DMS53 treated with DMSO at 0.1 percent for 48 hours (cell line): ENCODE results near the gene NRN1L.
A peak's percentile ranks its signal among the peaks of the same experiment; 100 is the strongest.
"Not testable (repeated sequence)": the region's sequence is repeated elsewhere in the genome, so short reads cannot be mapped to it uniquely, and the experiment has no call there.

Experiments used
- DNase-seq: peaks from one replicate; lab custom pipeline; 2025; ENCODE audit not compliant: unreplicated experiment; lab: John Stamatoyannopoulos, UW

Gene NRN1L

DNA sequence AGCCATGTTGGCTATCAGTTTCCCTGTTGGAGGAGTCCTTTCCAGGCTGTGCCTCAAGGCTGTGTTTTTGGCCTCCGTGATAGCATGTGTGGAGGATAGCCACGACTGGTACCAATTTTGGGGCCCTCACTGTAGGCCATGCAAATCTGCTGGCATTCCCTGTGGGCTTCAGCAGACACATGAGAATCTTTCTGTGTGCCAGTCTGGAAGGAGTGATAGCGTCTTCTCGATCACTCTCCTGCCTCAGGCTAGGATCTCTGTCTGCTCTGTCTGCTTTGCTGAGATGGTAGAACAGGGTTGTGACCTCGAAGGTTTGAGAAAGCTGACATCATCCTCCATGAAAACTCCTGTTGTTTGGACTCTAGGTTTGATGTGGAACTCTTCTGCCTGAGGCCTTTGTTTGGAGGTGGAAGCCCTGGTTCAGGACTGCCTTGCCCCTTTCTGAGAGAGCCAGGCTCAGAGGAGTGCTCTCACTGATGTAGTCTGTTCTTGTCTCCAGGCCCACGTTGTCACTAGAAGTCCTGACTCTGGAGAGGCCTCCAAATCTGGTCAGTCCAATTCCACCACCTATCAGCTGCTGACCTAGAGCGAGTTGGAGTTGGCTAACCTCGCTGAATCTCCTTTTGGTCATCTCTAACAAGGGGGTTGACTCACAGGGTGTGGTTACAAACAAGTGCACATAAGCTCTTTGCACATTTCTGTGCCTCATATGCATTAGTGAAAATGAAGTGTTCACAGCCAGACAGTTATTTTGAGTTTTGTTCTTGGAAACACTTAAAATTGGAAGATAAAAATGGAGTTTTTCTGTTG, 23.9 kb upstream of the NRN1L start:
- DNase-seq, result no peak

DNA sequence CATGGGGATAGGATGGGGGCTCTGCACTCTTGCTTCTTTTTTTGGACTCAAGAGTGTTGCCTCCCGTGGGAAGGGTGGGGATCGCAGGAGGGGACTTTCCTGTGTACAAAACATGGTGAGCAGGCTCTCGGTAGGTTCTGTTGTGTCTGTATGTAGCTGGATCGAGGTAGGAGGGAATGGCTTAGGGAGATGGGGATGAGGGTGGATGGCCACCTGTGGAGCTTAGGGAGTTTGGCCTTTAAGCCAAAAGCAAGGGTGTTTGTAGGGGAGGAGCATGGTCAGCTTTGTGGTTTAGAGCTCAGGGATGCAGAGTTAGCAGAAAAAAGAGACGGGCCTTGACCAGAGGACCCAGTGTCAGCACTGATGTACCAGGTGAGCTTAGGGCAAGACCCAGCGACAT, 22.8 kb upstream of the NRN1L start:
- DNase-seq, result no peak

DNA sequence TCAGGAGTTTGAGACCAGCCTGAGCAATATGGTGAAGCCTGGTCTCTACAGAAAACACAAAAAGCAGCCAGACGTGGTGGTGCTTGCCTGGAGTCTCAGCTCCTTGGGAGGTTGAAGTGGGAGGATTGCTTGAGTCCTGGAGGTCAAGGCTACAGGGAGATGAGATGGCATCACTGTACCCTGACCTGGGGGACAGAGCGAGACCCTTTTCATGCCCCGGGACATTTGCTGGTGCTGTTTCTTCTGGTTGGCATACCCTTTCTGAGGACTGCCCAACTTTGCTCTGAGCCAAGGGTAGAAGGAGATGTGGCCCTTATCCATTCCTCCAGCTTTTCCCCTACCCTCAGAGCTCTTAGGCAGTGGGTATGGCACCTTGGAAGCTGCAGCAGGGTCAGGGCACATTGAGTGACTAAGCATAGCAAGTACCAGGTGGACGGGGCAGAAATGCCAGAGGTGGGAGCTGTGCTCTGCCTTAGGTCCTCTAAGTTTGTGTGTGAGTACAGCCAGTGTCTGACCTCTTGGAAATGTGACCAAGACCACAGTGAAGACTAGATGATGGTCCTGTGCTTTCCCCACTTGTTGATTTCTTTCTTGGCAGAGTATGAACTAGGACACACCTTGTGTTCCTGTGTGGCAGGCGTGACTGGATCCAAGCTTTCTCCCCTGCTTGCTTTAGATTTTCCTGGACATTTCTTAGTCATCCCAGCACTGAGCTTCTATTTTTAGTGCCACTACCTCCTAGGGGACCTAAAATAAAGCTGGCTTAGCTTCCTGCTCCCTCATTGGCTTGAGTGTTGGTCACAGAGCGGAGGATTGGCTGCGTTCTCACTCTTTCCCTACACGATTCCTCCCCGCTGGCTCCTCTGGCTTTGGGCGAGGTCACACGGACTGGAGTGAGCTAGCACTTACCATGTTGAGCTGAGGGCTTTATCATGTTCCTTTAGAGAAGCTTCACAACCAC, 21.8 kb upstream of the NRN1L start:
- DNase-seq, result no peak

DNA sequence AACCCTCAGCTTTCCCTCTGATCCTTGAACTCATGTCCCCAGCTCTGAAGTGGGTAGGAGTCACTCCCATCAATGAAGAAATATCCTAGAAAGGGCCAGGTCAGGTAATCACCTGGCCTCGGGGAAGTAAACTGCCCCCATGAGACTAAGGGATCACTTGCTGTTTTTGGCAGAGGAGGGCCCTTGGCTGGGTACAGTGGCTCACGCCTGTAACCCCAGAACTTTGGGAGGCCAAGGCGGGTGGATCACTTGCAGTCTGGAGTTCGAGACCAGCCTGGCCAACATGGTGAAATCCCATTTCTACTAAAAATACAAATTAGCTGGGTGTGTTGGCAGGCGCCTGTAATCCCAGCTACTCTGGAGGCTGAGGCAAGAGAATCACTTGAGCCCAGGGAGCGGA, 20.6 kb upstream of the NRN1L start:
- not testable (repeated sequence) for DNase-seq

DNA sequence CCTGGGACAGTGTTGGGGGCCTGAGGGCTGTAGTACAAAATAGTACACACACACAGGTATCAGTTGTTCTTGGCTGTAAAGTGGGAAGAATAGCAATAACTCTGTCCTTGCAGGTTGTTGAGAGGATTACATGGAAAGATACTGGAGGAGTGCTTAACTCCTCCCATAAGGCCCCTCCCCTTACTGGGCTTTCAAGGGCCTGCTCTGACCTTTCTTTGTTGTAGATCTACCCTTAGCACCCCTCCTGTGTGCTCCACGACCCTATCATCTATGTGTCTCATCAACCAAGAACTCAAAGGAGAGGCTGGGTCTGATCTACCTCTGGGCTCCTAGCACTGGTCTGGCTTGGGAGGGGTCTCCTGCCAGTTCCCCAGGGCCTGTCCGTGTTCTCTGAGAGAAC, 20.1 kb upstream of the NRN1L start:
- no peak for DNase-seq

DNA sequence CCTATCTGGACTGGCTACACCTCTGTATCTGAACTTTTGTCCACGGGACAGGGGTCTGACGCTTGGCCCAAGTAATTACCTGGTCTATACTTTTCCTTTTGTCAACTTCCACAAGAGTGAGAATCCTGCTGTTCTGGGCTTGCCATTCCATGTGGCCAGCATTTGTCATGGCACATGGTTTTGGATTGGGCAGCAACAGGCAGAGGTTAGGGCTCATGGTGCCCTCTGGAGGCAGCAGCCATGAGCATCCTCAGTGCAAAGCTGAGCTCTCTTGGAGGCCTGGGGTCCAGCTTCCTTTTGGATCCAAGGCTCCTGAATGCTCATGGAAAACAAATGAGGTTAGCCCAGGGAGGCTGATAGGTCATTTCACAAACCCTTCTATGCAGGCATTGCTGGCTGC, 19.4 kb upstream of the NRN1L start:
- DNase-seq, result peak; percentile 8

DNA sequence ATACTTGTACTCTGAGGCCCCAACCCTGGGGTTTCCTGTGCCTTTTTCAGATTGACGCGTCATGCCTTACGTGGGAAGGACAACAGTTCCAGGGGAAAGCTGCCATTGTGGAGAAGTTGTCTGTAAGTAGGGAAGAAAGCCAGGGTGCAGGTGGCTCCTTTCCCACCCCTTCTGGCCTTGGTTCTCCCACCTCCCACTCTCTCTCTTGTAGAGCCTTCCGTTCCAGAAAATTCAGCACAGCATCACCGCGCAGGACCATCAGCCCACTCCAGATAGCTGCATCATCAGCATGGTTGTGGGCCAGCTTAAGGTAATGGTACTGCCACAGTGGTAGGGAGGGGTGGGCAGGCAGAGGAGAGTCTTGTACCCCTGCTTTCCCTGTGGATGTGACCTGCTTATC, 16.4 kb upstream of the NRN1L start:
- no peak for DNase-seq

DNA sequence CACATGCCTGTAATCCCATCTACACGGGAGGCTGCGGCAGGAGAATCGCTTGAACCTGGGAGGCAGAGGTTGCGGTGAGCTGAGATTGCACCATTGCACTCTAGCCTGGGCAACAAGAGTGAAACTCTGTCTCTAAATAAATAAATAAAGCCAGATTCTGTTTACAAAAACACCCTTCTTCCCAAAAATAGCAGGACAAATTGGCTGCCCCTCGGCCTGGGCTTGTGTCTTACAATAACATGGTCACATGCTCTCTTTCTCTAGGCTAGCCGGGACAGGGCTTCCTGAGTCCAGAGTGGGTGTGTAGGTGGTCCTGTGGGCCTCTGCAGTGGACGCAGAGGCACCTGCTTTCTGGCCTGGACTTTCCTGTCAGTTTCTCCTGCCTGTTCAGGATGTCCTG, 15.0 kb upstream of the NRN1L start:
- DNase-seq, result no peak

DNA sequence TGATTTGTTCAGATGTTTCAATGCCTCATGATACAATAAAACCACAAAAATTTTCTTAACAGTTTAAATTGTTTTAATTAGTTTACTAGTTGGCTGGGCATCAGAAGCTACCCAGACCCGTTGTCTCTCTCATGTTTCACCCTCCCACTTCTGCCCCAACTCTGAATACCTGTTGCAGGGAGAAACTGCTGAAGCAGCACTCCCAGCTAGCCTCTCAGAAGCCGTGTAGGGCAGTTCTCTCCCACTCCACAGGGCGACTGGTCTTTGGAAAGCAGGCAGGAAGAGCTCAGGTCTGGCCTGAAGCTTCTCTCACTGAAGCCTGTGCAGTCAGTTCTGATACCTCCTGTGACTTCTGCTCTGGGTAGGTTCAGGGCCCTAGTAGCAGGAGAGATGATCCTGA, 13.4 kb upstream of the NRN1L start:
- DNase-seq, result no peak

DNA sequence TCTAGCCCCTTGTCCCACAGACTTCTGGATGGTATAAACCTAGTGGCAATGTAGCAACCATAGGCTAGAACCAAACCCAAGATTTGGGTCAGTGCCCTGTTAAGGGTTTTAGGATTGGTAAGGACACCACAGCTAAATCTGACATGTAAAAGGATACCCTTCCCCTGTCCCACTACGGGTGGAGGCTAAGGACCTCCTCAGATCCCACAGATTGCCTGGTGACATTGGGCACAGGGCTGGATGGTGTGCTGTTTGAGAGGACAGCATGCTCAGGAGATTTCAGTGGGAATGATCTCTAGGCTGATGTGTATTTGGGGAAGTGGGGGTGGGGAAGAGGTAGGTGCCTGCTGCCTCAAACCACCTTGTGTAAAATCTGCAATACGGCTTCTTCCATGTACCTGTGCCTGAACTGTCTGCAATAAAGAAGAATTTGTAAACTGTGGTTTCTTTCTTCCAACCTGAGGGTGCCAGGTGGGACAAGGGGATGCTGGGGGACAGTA, 12.5 kb upstream of the NRN1L start:
- no peak for DNase-seq

DNA sequence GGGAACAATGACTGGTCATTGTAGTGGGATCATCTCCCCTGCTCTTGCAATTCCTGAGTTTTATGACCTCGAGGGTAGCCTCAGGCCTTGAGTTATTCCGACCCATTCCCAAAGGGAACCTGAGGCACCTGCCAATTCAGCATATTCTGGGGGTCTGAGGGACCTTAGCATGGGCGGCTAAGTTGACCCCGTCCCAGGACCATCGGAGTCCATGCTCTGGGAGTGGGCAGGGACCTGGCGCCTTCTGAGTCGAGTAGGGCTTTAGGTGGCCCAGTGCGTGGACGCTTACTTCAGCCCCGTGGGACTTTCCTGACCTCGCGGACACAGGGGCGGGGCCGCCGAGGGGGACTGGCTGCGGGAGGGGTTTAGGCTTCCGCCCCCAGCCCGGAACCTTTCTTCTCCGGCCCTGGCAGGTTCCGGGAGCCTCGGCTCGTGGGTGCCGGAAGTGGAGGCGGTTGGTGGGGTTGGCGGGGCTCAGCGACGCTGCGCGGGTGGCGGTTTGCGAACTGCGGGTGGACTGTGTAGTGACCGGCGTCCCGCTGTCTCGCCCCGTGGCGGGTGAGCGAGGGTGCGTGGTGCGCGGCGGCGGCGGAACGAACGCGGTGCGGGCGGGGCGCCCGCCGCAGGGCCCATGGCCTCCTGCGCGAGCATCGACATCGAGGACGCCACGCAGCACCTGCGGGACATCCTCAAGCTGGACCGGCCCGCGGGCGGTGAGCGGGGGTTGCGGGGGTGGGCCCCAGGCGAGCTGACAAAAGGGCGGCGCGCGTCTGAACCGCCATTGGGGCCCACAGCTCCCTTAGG, 11.9 kb upstream of the NRN1L start, which contains the start of gene EDC4:
EDC4 (plus strand) TSS at position 422 of the 804 bp plus-strand sequence; CDS start at position 632, 210 bp downstream.
- DNase-seq, result peak; percentile 20

DNA sequence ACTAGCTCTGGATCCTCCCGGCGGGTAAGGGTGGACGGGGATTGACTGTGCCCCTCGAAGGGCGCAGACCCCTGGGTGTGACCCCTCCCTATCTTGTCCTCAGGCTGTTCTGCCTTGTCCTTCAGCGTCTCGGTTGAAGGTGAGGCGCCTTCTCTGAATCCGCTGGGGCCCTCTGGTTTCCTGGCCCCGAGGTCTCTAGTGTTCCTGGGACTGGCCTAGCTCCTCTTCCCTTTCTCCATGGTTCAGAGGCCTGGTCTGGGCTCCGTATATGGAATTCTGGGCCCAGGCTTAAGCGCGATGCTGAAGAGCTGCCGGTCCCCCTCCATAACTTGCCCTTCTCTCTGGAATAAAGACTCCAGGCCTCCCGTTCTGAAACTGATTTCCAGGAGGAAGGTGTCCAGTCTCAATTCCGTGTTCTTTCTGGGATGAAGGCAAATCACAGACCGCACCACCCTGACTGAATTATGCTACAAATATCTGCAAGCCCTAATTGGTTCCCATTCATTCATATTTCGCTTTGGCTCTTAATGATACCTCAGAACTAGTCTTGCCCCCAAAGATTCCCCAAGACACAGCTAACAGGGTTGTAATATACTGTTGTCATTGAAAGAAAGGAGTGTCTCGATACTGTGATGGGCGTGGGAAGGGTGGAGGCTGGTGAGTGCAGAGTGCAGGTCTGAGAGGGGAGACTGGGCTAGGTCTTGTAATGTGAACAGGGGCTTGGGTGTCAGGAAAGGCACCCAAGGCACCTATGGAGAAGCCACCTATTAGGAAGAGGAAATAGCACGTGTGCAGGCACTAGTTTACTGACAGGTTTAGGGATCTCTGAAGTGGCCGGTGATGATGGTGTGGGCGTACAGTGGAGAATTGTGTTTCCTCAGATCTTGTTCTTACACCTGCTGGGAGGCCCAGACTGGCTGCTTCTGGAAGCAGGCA, 11.0 kb upstream of the NRN1L start:
- no peak for DNase-seq

DNA sequence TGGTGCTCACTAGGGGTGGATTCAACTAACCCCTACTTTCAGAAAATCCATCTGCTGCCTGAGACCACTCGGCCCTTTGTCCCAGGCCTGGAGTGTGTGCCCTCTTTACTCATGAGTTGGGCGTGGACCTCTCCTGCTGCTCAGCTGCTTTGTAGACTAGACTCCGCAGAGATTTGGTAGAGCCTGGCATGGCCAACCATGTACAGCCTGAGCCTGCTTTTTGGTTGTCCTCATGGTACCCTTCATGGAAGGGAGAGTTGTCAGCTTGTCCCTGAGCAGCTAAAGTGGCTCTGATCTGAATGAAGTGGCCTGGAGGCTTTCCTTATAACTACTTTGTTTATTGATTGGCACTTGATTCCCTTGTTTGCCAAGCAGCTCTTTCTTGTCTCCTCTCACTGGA, 10.3 kb upstream of the NRN1L start:
- no peak for DNase-seq

DNA sequence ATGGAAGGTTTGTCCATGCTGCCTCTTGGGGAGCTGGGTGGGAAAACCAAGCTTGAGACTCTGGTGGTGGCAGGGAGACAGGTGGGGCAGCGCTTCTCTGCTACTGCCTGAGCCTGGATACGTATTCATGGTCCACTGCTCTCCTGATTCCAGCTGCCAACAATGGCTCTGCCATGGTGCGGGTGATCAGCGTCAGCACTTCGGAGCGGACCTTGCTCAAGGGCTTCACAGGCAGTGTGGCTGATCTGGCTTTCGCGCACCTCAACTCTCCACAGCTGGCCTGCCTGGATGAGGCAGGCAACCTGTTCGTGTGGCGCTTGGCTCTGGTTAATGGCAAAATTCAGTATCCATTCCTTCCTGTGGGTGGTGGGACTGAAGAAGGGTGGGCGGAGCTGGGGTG, 7.6 kb upstream of the NRN1L start:
- no peak for DNase-seq

DNA sequence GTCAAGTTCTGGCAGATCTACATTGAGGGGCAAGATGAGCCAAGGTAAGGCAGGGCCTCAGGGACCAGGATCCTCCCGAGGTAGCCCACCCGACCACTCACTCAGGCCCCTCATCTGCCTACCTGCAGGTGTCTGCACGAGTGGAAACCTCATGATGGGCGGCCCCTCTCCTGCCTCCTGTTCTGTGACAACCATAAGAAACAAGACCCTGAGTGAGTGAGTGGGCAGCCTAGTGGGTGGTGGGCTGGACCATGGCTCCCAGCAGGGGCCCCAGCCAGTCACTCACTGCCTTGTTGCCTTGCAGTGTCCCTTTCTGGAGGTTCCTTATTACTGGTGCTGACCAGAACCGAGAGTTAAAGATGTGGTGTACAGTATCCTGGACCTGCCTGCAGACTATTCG, 6.5 kb upstream of the NRN1L start:
- no peak for DNase-seq

DNA sequence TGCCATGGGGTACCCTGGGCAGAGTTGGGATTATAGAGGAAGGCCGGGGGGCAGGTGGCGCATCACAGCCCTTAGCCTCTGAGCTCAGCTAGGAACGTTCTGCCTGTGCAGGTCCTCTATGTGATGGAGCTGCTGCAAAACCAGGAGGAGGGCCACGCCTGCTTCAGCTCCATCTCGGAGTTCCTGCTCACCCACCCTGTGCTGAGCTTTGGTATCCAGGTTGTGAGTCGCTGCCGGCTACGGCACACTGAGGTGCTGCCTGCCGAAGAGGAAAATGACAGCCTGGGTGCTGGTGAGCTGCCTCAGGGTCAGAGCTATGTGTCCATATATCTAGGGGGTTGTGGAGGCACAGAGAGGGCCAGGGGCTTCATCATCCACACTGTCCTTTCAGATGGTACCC, 5.8 kb upstream of the NRN1L start:
- DNase-seq, result no peak

DNA sequence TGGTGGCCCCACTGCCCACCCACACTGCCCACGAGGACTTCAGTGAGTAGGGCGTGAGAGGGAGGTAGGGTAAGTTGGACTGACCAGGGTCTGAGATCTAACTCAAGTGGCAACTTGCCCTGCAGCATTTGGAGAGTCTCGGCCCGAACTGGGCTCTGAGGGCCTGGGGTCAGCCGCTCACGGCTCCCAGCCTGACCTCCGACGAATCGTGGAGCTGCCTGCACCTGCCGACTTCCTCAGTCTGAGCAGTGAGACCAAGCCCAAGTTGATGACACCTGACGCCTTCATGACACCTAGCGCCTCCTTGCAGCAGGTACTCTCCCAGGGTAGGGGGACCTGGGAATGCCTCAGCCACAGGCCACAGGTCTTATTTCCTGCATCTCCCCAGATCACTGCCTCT, 5.2 kb upstream of the NRN1L start:
- DNase-seq, result no peak

DNA sequence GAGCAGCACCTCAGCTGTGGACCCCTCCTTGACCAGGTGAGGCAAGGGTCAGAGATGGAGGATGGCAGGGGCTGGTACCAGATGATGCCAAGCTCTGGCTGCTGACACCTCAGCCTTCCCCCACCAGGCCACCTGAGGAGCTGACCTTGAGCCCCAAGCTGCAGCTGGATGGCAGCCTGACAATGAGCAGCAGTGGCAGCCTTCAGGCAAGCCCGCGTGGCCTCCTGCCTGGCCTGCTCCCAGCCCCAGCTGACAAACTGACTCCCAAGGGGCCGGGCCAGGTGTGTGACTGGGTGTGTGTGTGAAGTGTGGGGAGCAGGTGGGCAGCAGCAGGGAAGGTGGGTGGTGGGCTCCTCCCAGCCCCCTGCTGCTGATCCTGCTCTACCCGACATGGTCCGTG, 4.7 kb upstream of the NRN1L start:
- DNase-seq, result no peak

DNA sequence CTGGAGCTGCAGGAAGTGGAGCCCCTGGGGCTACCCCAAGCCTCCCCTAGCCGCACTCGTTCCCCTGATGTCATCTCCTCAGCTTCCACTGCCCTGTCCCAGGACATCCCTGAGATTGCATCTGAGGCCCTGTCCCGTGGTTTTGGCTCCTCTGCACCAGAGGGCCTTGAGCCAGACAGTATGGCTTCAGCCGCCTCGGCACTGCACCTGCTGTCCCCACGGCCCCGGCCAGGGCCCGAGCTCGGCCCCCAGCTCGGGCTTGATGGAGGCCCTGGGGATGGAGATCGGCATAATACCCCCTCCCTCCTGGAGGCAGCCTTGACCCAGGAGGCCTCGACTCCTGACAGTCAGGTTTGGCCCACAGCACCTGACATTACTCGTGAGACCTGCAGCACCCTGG, 4.1 kb upstream of the NRN1L start:
- DNase-seq, result no peak

DNA sequence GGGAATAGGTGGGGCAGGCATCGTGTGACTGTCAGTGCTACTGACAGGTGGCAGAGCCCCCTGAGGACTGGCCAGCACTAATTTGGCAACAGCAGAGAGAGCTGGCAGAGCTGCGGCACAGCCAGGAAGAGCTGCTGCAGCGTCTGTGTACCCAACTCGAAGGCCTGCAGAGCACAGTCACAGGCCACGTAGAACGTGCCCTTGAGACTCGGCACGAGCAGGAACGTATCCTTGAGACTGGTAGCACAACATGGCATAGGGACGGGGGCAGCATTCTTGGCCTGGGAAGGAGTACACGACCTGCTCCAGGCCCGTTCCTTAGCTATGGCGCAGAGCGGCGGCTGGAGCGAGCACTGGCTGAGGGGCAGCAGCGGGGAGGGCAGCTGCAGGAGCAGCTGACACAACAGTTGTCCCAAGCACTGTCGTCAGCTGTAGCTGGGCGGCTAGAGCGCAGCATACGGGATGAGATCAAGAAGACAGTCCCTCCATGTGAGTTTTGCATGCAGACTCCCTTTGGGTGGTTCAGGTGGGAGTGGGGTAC, 3.0 kb upstream of the NRN1L start:
- no peak for DNase-seq
